Natural killer cell (primary cell): ENCODE measurements around the gene MCM3AP. TPM values are rescaled to one million over a fixed set of nuclear protein-coding genes. Genes with fewer than 3 reads are reported as not detected.

Experiments
- ATAC-seq, 3 donors: fragments of 150-1000 bp in 2 of 3; fragments of 200-7000 bp in 1 of 3; cut with Tn5 transposase; 1 replicate in 1 of 3; 2 replicates in 2 of 3; pipeline ENCODE4 v1.10.0; 2021; ENCODE audit warnings: mild to moderate bottlenecking in 2 of 3, moderate library complexity in 2 of 3
- DNase-seq, 2 donors: peaks; one replicate each; pipeline versions ENCODE4 v3.0.0 to v3.0.0-alpha.2; 2013 to 2021; ENCODE audit warnings: mixed read lengths in 1 of 2
- H3K27ac ChIP-seq: one replicate; pipeline ENCODE4 v1.5.1; 2013; ENCODE audit warnings: mild to moderate bottlenecking, low read length
- H3K27me3 ChIP-seq: one replicate; pipeline ENCODE4 v1.6.1; 2013; ENCODE audit warnings: low read length; ENCODE audit not compliant: control insufficient read depth, insufficient read depth
- H3K36me3 ChIP-seq: one replicate; pipeline ENCODE4 v1.6.1; 2013; ENCODE audit warnings: low read length; ENCODE audit not compliant: control insufficient read depth, insufficient read depth
- H3K4me1 ChIP-seq: one replicate; pipeline ENCODE4 v1.6.1; 2013; ENCODE audit warnings: low read length; ENCODE audit not compliant: control insufficient read depth, insufficient read depth
- H3K4me3 ChIP-seq: one replicate; pipeline ENCODE4 v1.5.1; 2013; ENCODE audit warnings: low read length
- H3K9me3 ChIP-seq: one replicate; pipeline ENCODE4 v1.6.1; 2013; ENCODE audit warnings: low read length; ENCODE audit not compliant: control insufficient read depth, insufficient read depth
- H3K27ac Mint-ChIP-seq, 2 donors: one replicate each; pipeline ENCODE4 v1.8.0; 2022; ENCODE audit warnings: mild to moderate bottlenecking in 2 of 2, mixed read lengths in 2 of 2, moderate library complexity in 1 of 2
- H3K27me3 Mint-ChIP-seq, 2 donors: one replicate each; pipeline ENCODE4 v1.8.0; 2022; ENCODE audit warnings: low read depth in 2 of 2, mixed read lengths in 2 of 2
- H3K36me3 Mint-ChIP-seq: one replicate; pipeline ENCODE4 v1.8.0; 2022; ENCODE audit warnings: mixed read lengths
- H3K4me1 Mint-ChIP-seq, 2 donors: one replicate each; pipeline ENCODE4 v1.8.0; 2022; ENCODE audit warnings: mixed read lengths in 2 of 2
- H3K4me3 Mint-ChIP-seq: one replicate; pipeline ENCODE4 v1.8.0; 2022; ENCODE audit warnings: mild to moderate bottlenecking, moderate library complexity, mixed read lengths
- H3K9me3 Mint-ChIP-seq, 2 donors: one replicate each; pipeline ENCODE4 v1.8.0; 2022; ENCODE audit warnings: mixed read lengths in 2 of 2
- whole genome bisulfite sequencing: methylation state at CpG from one replicate; pipeline ENCODE4 v1.1.7; 2013; ENCODE audit warnings: missing lambda C conversion rate; ENCODE audit not compliant: insufficient coverage; 5-methylcytosine and 5-hydroxymethylcytosine counted together
- intact Hi-C: fragments of 100-400 bp; cut with micrococcal nuclease; formaldehyde crosslinking; loops from one replicate; pipeline ENCODE4 v1.14.2; 2022
- total RNA-seq, 4 donors: library from RNA; stranded (reverse); fragments of 120-200 nt in 1 of 4; gene quantifications; one replicate each; pipeline versions ENCODE4 v1.2.3 to v1.2.4, GENCODE V29; 2013 to 2022
- TF ChIP-seq, protein P1 (sequence below): fragments of 200-600 bp; IDR thresholded peaks from one replicate; pipeline ENCODE4 v1.8.0; 2022; ENCODE audit warnings: antibody characterized with exemption

Gene MCM3AP
- total RNA-seq, 3 donors from 2014 or later (not counting 1 experiment from before 2014, with no cell fraction given): 143 to 172 (median 159) TPM

DNA sequence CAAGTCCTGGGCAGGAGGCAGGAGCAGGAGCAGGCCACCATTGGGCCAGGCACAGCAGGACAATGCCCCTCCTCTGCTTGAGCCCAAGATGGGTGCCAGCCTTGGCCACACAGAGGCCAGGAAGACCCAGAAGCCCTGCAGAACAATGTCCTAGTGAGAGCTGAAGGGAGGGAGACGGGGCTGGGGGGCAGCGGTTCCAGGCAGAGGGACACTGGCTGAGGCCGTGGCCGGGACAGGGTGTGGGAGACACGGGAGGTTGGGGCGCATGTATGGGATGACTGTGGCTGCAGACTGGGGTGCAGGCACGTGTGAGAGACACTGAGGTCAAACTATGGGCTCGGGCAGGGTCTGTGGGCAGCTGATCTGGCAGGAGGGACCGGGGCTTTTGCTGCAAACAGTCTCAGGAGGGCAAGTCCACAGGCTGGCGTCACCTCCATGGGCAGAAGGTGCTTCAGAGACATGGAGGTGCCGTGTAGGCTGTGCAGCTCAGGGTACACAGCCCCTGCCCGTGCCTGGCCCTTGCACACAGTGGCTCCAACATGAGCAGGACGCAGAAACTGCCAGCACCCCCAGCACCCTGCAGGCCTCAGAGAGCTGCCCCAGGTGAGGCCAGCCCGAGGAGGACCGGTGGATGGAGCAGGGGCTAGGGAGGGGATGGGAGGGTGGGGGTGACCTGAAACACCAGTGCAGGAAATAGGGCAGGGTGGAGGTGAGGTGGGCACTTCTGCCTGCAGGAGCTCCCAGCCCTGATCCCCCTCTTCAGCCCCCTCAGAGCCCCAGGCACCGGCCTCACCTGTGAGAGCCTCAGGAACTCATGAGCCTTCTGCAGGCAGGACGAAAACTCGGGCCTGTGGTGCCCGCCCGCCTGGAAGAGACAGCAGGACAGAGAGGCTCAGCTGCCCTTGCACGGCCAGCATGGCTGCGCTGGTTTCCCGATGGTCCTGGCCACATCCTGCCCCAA lies 76.4 kb downstream of the MCM3AP start:
- intact Hi-C loops: no loop called here
- Histone ChIP-seq H3K9me3 (no peaks in the 10 kb centered on the region), H3K4me3 (no peak overlapping the region), H3K27ac (no peak overlapping the region), H3K36me3 (peaks cover 13% of the 10 kb centered on the region), H3K27me3 (no peaks in the 10 kb centered on the region), H3K4me1 (no peaks in the 10 kb centered on the region)
- TF ChIP-seq, protein P1, sequence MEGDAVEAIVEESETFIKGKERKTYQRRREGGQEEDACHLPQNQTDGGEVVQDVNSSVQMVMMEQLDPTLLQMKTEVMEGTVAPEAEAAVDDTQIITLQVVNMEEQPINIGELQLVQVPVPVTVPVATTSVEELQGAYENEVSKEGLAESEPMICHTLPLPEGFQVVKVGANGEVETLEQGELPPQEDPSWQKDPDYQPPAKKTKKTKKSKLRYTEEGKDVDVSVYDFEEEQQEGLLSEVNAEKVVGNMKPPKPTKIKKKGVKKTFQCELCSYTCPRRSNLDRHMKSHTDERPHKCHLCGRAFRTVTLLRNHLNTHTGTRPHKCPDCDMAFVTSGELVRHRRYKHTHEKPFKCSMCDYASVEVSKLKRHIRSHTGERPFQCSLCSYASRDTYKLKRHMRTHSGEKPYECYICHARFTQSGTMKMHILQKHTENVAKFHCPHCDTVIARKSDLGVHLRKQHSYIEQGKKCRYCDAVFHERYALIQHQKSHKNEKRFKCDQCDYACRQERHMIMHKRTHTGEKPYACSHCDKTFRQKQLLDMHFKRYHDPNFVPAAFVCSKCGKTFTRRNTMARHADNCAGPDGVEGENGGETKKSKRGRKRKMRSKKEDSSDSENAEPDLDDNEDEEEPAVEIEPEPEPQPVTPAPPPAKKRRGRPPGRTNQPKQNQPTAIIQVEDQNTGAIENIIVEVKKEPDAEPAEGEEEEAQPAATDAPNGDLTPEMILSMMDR: no peak
- DNase-seq: no peak
- no peak for ATAC-seq
- Mint-ChIP-seq H3K4me1 (no peaks in the 10 kb centered on the region), H3K36me3 (no peaks in the 10 kb centered on the region), H3K27me3 (no peaks in the 10 kb centered on the region), H3K27ac (no peak overlapping the region), H3K4me3 (no peak overlapping the region), H3K9me3 (no peaks in the 10 kb centered on the region)
- 93% methylated on average over 23 of the region's 23 CpGs for WGBS

DNA sequence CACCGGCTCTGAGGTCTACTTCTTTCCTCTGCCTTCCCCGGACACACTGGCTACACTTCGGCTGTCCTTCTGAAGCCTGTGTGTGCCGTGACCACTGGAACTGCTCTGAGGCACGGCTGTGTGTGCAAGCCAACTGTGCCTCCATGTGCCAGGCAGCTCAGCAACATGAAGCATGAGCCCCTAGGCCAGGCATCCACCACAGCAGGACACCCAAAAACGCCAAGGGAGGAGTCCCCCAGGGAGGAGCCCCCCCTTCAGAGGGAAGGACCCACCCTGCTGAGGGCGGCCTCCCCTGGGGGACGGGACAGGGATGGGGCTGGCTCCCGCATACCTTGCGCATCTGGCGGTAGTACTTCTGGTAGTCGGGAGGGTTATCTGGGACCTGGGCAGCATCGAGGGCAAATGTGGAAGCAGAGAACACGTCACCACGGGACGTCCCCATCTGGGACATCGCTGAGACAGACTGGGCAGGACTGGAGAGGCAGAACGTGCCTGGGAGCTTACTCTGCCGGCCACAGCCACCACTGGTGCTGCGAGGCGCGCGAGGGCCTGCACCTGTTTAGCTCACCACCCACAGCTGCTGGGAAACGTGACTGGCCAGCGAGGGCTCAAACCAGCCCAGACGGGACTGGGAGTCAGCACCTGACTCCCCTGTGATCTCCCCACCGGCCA lies 77.4 kb downstream of the MCM3AP start:
- 92% methylated on average over 27 of the region's 27 CpGs for WGBS
- H3K27me3 ChIP-seq: no peaks in the 10 kb centered on the region
- DNase-seq: no peak
- H3K27ac ChIP-seq: no peak overlapping the region
- Mint-ChIP-seq H3K36me3 (no peaks in the 10 kb centered on the region), H3K4me3 (no peak overlapping the region), H3K27ac (no peak overlapping the region), H3K4me1 (no peaks in the 10 kb centered on the region), H3K9me3 (no peaks in the 10 kb centered on the region), H3K27me3 (no peaks in the 10 kb centered on the region)
- peaks cover 13% of the 10 kb centered on the region for H3K36me3 ChIP-seq
- intact Hi-C loops: no loop called here
- no peaks in the 10 kb centered on the region for H3K9me3 ChIP-seq
- no peak overlapping the region for H3K4me3 ChIP-seq
- TF ChIP-seq, protein P1: no peak
- ATAC-seq: no peak
- H3K4me1 ChIP-seq: no peaks in the 10 kb centered on the region

DNA sequence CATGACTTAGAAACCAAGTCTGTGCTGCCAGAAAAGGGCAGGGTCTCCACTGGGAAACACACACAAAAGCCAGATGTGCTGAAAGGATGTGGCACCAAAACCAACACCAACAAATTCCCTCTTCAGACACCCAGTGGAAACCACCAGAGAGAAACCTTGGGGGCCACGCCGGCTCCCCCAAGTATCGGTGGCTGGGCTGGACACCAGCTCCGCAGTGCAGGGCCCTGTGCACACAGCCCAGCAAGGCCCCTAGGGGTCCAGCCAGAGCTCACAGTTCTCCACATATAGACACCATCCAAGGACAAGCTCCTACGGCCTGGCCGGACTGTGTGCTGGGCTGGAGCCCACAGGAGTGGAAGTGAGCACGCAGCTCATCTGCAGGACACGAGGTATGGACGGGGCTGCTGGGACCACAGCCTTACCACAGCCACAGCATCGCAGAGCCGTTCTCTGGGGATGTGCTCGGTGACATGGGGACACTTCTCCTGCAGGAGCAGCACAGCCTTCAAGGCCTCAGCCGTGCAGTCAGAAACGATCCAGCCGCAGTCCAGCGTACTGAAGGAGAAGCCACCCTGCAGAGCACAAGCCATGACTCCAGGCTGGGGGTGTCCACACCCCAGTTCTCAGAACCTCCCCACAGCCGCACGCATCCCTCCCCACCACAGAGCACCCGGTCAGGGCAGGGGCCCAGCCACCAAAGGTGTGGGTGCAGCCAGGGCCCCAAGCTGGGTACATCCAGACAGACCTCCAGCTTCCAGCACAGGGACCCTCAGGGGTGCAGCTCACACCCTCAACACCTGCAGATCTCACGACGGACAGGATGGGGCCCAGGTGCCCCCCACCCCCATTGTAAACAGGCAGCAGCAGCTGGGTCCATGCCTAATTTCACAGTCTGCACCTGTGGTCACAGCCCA lies 78.1 kb downstream of the MCM3AP start:
- DNase-seq: no peak
- TF ChIP-seq, protein P1: no peak
- Mint-ChIP-seq H3K36me3 (no peaks in the 10 kb centered on the region), H3K27ac (no peak overlapping the region), H3K27me3 (no peaks in the 10 kb centered on the region), H3K4me3 (no peak overlapping the region), H3K9me3 (no peaks in the 10 kb centered on the region), H3K4me1 (no peaks in the 10 kb centered on the region)
- no peaks in the 10 kb centered on the region for H3K27me3 ChIP-seq
- WGBS: 93% methylated on average over 21 of the region's 21 CpGs
- no peaks in the 10 kb centered on the region for H3K9me3 ChIP-seq
- H3K27ac ChIP-seq: no peak overlapping the region
- H3K4me3 ChIP-seq: no peak overlapping the region
- no peaks in the 10 kb centered on the region for H3K4me1 ChIP-seq
- H3K36me3 ChIP-seq: peaks cover 13% of the 10 kb centered on the region
- ATAC-seq: no peak
- intact Hi-C loops: no loop called here
